HuH-7.5 (cell line): ENCODE results near the gene IFNA10.
"Not testable (repeated sequence)": the region's sequence is repeated elsewhere in the genome, so short reads cannot be mapped to it uniquely, and the experiment has no call there.

Experiments
- DNase-seq: peaks from one replicate; pipeline ENCODE4 v3.0.0; 2011; ENCODE audit warnings: low spot score

Gene IFNA10

DNA sequence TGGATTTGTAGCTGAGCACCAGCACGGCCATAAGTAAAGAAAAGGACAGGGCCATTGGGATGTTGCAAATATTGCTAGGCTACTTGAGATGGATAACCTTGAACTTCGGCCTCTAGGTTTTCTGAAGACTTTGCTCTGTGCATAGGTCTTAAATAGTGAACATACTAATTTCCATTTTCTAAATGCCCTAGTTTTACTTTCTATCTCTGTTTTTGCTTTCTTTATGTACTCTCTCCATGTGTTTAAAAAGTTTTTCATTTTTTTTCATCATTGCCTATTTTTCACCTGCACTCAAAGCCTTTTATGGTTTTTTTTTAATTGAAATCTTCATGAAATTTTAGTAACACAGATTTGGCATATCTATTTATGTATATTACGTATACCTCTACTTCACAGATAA, at the start of gene IFNA10:
TSS of gene IFNA10 (minus strand) at position 101 of the 400 bp plus-strand sequence. CDS start at position 55, 46 bp downstream.
- DNase-seq = not testable (repeated sequence)

DNA sequence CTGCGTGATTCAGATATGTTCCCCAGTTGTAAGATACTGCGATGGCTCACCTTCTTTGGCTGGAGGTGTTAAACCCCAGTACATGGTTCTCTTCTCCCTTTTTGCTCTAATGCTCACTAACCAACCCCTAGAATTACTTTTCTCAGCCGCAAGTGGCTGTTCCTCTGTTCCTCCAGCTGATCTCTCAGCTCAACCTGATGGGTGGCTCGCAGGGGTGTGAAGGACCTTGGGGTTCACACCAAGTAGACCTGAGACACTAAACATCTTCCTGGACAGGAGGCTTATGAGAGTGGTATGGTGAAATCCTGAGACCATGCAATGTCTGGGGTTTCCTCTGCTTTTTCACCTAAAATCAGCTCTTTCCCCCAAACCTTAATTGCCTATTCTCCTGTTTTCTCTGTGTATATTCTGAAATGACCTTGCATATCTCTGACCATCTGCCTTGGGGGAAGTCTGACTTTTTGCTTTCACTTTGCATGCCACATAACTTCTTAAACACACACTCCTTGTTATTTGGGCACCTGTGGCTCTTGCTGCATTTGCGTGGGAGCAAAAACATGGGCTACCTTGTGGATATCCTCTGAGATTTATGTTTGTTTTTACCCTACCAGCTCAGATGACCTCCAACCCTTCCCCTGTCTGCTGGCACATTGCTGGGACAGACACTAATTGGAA, 48.7 kb upstream of the IFNA10 start:
- no peak for DNase-seq

DNA sequence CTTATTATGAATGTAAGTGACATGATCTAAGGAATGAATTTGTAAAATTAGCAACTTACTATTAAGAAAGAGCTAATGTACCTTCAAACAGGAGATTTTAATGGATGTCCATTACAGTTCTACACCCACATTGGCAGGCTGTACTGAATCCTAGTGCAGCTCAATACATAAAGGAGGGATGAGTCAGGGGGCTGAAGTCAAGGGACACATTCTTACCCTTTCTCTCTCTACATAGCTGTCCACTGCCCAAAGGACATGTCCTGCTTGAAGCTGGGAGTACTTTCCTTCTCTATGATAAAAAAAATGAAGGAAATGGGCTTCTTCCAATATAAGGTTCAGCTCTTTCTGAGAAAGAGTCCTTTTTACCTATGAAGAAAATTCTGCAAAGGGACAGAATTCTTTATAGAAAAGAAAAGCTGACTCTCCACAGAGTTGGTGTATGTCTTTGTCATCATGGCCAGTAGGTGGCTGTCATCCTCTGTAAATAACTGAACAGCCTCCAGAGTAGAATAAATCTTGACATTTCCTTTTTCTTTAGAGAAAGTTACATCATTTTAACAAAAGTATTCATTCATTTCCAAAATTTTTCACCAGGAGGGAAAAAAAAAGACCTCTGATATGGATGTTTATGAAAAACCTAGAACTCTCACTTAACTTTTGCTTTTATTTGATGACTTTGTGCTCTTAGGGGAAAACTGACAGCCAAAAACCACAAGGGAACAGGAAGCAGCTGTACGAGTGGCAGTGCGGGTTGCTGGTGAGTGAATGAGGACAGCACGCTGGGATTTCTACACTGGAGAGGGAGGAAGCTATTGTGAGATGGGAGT, 46.0 kb upstream of the IFNA10 start:
- no peak for DNase-seq

DNA sequence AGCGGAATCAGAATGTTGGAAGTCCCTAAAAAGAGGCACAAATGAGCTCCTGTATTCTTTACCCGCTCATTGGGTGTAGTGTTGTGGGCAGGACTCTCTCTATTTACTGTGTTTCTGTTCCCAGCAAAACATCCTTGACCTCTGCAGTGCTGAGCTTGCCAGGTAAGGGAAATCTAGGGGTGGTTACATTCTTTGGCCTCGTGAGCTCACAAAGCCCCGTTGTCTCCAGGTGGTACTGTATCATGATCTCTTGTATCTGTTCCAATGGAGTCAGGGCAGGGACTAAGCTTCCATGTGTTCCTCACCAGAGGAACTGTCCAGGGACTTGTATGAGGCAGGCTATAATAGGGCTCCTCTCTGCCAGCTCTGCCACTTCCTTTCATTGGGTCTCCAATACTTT, 44.7 kb upstream of the IFNA10 start:
- DNase-seq = no peak

DNA sequence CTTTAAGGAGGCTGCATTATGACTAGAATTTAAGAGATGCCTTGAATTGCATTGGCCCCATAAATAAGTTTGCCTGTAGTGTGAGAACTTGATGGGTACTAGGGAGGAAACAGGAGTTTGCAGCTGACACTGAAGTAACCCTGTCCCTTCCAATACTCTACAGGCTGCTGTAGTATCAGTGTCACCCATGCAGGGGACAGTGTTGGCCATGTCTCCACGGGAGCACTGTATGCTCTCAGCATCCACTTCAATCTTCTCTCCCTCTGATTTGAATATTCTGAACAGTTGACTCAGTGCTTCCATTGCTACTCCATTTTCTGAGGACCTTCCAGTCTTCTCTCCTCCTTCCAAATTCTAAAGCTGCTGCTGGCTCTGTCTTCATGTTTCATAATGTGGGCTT, 44.2 kb upstream of the IFNA10 start:
- DNase-seq = no peak

DNA sequence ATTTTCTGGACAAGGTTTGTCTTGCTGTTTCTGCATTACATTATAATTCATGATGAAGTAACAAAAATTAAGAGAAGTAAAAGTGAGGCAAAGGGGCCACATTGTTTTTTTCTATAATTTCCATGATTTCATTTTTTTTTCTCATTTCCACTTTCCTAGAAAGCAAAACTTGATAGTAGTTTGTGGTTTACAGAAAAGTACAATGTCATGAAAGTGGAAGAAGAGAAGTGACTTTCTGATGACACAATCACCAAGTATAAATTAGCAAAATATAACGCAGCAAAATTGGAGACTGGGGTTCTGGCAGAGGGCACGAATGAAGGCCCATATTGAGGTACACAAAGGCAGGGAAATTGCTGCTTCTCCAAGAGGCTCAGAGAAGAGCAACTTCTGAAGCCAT, 37.9 kb upstream of the IFNA10 start:
- no peak for DNase-seq

DNA sequence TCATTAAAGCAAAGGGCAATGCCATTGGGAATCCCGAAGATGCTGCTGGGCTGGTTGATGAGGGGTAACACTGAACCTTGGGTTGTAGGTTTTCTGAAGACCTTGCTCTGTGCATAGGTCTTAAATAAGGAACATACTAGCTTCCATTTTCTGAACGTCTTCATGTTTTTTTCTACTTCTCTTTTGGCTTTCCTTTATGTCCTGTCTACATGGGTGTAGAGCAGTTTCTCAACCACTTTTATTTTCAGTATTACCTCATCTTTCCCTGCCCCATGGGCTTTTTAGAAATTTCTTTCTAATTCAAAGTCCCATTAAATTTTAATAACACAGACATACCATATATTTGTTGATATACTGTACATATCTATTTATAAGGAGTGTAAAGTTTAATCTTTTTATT, 33.0 kb upstream of the IFNA10 start, which contains the start of gene IFNA14:
TSS of gene IFNA14 (minus strand) at position 95 of the 400 bp plus-strand sequence. CDS start at position 25, 70 bp downstream.
- DNase-seq = no peak

DNA sequence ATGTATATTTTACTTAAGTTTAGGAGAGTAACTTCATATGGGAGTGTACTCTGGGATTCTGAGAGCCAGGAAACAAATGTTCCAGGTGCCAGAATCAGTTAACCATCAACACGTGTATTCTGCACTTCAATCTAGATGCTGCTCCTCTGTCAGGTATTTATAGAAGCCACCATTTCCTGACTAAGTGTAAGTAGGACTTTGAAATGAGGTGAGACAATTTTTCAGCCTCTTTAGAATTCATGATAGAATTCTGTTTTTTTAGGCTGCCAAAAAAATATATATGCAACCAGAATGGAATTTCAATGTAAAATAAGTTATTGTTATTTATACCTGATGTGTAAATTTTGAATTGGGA, 29.4 kb upstream of the IFNA10 start:
- not testable (repeated sequence) for DNase-seq

DNA sequence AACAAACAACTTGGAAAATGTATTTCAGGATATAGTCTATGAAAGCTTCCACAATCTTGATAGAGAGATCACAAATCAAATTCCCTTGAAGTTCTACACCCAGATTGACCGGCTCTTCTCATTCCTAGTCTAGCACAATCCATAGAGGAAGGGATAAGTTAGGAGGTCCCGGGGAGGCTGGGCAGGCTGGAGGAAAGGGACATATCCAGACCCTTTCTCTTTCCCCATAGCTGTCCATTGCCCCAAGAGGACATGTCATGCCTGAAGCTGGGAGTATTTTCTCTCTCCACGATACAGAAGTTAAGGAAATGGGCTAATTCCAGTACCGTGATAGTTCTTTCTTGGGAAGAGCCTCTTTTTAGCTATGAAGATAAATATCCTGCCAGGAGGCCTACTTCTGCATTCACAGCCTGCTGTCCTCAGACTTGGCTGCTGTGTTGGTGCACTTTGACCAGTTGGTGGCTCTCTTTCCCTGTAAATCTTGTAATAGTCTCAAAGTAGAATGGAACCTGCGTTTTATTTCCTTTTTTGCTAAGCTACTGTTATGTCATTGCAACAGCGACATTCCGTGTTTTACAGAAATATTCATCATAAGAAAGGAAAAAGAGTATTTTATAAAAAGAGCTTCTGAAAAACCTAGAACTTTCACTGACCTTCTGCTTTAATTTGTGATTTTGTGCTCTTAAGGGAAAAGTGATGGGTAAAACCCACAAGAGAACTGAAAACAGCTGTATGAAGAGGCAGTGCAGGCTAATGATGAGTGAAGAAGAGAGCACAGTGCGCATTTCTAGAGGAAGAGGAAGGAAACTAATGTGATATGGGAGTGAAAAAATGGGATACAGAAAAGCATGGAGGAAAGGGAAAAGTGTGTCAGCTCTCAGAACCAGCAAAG, 28.8 kb upstream of the IFNA10 start:
- not testable (repeated sequence) for DNase-seq

DNA sequence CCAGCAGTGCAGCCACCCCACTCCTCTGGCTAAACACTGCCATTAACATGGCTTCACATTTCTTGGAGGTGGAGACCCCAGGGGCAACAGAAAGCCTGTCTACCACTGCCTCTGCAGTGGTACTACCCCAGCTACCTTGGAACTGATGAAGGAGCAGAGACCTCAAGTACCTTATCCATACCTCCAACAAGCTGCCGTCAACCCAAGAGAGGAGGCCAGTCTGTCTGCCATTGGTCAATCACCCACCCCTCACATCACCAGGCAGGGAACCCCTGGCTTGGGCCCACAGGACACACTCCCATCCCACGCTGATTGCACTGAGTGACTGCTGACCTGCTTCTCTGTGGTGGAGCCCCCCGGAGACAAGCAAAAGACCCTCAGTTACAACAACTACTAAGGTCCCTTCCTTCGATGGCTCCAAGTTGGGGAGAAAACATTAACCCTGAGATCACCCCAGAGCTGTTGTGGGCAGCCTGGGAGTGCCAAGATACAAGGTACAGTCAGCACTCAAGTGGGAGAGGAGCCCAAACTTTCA, 27.3 kb upstream of the IFNA10 start:
- no peak for DNase-seq

DNA sequence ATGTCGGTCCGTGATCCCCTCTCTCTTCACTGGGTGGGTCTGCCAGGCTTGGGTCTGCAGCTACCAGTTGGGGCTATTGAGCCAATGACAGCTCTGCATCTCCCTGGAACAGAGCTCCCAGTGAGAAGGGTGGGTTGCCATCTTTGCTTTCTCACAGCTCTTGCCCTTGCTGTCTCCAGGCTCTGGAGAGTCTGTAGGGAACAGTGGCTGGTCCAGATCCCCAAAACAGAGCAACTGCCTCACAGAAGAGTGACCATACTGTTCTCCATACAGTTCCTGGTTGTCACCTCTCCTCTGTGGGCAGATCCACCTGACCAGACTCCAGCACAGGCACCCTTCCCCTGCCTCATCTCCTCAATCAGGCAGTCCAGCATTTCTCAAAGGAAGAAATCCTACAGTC, 26.3 kb upstream of the IFNA10 start:
- no peak for DNase-seq

DNA sequence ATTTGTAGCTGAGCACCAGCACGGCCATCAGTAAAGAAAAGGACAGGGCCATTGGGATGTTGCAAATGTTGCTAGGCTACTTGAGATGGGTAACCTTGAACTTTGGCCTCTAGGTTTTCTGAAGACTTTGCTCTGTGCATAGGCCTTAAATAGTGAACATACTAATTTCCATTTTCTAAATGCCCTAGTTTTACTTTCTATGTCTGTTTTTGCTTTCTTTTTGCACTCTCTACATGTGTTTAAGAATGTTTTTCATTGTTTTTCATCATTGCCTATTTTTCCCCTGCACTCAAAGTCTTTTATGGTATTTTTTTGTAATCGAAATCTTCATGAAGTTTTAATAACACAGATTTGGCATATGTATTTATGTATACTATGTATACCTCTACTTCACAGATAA, 21.2 kb upstream of the IFNA10 start, which contains the start of gene IFNA17:
TSS of gene IFNA17 (minus strand) at position 101 of the 400 bp plus-strand sequence. CDS start at position 52, 49 bp downstream.
- DNase-seq = no peak

DNA sequence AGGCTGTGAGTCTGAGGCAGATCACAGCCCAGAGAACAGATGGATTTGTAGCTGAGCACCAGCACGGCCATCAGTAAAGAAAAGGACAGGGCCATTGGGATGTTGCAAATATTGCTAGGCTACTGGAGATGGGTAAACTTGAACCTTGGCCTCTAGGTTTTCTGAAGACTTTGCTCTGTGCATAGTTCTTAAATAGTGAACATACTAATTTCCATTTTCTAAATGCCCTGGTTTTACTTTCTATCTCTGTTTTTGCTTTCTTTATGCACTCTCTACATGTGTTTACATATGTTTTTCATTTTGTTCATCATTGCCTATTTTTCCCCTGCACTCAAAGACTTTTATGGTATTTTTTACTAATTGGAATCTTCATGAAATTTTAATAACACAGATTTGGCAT, 10.3 kb upstream of the IFNA10 start, which contains the start of gene IFNA16:
TSS of gene IFNA16 (minus strand) at position 101 of the 400 bp plus-strand sequence. CDS start at position 95, 6 bp downstream.
- DNase-seq = not testable (repeated sequence)

DNA sequence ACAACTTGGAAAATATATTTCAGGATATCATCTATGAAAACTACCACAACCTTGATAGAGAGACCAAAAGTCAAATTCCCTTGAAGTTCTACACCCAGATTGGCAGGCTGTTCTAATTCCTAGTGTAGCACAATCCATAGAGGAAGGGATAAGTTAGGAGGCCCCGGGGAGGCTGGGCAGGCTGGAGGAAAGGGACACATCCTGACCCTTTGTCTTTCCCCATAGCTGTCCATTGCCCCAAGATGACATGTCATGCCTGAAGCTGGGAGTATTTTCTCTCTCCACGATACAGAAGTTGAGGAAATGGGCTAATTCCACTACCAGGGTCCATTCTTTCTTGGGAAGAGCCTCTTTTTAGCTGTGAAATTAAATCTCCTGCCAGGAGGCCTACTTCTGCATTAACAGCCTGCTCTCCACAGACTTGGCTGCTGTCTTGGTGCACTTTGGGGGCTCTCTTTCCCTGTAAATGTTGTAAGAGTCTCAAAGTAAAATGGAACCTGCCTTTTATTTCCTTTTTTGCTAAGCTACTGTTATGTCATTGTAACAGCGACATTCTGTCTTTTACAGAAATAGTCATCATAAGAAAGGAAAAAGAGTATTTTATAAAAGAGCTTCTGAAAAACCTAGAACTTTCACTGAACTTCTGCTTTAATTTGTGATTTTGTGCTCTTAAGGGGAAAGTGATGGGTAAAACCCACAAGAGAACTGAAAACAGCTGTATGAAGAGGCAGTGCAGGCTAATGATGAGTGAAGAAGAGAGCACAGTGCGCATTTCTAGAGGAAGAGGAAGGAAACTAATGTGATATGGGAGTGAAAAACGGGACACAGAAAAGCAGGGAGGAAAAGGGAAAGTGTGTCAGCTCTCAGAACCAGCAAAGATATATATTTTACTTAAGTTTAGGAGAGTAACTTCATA, 6.7 kb upstream of the IFNA10 start:
- DNase-seq = not testable (repeated sequence)

DNA sequence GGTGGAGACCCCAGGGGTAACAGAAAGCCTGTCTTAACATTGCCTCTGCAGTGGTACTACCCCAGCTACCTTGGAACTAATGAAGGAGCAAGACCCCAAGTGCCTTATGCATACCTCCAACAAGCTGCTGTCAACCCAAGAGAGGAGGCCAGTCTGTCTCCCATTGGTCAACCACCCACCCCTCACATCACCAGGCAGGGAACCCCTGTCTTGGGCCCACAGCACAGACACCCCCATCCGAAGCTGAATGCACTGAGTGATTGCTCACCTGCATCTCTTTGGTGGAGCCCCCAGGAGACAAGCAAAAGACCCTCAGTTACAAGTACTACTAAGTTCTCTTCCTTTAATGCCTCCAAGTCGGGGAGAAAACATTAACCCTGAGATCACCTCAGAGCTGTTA, 5.2 kb upstream of the IFNA10 start:
- DNase-seq = not testable (repeated sequence)

DNA sequence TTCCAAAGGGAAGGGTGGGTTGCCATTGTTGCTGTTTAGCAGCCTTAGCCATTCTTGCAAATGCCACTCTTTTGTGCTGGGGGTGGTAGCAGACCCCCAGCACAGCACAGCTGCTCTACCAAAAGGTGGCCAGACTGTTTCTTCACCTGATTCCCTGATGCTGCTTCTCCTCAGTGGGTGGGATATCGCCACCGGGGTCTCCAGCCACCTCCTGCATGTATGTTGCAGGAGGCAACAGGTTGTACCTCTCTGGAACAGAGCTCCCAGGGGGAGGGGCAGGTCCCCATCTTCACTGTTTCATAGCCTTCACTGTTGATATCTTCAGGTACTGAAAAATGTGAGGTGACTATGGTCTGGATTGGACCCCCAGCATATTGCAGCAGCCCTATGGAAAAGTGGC, 3.8 kb upstream of the IFNA10 start:
- DNase-seq = not testable (repeated sequence)

DNA sequence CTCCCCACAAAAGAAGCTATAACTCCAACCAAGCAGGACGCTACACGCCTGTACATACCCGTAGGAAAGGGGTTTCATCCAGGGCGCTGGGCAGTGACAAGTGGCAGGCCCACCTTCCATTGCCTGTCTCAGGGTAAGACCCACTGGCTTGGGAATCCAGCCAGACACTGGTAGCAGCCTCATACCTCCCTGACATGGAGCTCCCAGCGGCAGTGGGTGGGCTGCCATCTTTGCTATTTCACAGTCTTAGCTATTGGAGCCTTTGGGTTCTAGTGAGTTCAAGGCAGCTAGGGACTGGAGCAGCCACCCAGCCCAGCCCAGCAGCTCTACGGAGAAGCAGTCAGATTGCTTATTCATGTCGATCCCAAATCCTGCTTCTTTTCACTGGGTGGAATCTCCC, 3.4 kb upstream of the IFNA10 start:
- DNase-seq = no peak

DNA sequence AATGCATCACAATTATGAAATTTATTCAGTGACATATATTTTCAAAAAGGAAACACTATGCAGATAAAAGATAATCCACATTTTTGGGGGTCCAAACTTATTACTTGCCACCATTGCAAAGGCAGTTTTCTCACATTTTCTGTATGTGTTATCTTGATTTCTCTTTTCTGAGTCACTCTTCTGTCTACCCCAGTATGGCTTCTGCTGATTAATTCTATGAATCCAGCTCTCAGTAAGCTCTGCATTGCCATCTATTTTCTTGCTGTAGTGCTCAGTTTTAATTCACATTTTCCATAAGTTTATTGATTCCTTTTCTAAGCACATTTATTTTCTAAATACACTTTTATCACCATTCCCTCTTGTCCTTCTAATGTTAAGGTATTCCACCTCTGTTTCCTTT, 1.7 kb downstream of the IFNA10 start:
- DNase-seq = no peak

DNA sequence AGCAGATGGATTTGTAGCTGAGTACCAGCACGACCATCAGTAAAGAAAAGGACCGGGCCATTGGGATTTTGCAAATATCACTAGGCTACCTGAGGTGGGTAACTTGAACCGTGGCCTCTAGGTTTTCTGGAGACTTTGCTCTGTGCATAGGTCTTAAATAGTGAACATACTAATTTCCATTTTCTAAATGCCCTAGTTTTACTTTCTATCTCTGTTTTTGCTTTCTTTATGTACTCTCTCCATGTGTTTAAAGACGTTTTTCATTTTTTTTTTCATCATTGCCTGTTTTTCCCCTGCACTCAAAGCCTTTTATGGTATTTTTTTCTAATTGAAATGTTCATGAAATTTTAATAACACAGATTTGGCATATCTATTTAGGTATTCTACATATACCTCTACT, 4.8 kb downstream of the IFNA10 start, which contains the start of gene IFNA7:
TSS of gene IFNA7 (minus strand) at position 101 of the 400 bp plus-strand sequence. CDS start at position 61, 40 bp downstream.
- DNase-seq = not testable (repeated sequence)
